DMS153 (cell line): ENCODE measurements around the gene EEPD1.
A peak's percentile ranks its signal among the peaks of the same experiment; 100 is the strongest.

Source experiments
- DNase-seq: peaks from one replicate; lab custom pipeline; 2025; lab: John Stamatoyannopoulos, UW

Gene EEPD1

GRCh38 chr7:36260481-36260880 is 107.4 kb downstream of the EEPD1 start:
- no peak for DNase-seq

- DNase-seq = no peak
These were observed 108.1 kb downstream of the EEPD1 start for GRCh38 chr7:36261019-36261754.

- no peak for DNase-seq
These were observed 109.4 kb downstream of the EEPD1 start for GRCh38 chr7:36262309-36263094.

- no peak for DNase-seq
These were observed 110.0 kb downstream of the EEPD1 start for GRCh38 chr7:36263095-36263484.

GRCh38 chr7:36264123-36264801 is 111.2 kb downstream of the EEPD1 start:
- no peak for DNase-seq

- no peak for DNase-seq
These were observed 112.0 kb downstream of the EEPD1 start for GRCh38 chr7:36264913-36265516.

GRCh38 chr7:36265680-36266079 is 112.6 kb downstream of the EEPD1 start:
- no peak for DNase-seq

- DNase-seq = no peak
These were observed 113.1 kb downstream of the EEPD1 start for GRCh38 chr7:36266190-36266589.

GRCh38 chr7:36266683-36267082 is 113.6 kb downstream of the EEPD1 start:
- DNase-seq = peak; percentile 23

GRCh38 chr7:36272211-36272566 is 119.1 kb downstream of the EEPD1 start:
- DNase-seq = no peak

- peak; percentile 50 for DNase-seq
These were observed 119.7 kb downstream of the EEPD1 start for GRCh38 chr7:36272567-36273269.

GRCh38 chr7:36273836-36274235 is 120.8 kb downstream of the EEPD1 start:
- no peak for DNase-seq

- DNase-seq = no peak
These were observed 122.8 kb downstream of the EEPD1 start for GRCh38 chr7:36275735-36276284.

- no peak for DNase-seq
These were observed 123.6 kb downstream of the EEPD1 start for GRCh38 chr7:36276428-36277248.

- DNase-seq = no peak
These were observed 124.1 kb downstream of the EEPD1 start for GRCh38 chr7:36277249-36277542.

- no peak for DNase-seq
These were observed 125.1 kb downstream of the EEPD1 start for GRCh38 chr7:36278069-36278619.

- DNase-seq = no peak
These were observed 125.6 kb downstream of the EEPD1 start for GRCh38 chr7:36278620-36279172.

- no peak for DNase-seq
These were observed 126.3 kb downstream of the EEPD1 start for GRCh38 chr7:36279200-36279925.

GRCh38 chr7:36279926-36280315 is 126.9 kb downstream of the EEPD1 start:
- no peak for DNase-seq
